GM23338 (cell line): Measurements from ENCODE around the gene FIG4. TPM values are rescaled to one million over a fixed set of nuclear protein-coding genes. Genes with fewer than 3 reads are reported as not detected.

Source experiments
- ATAC-seq: fragments of 200-7000 bp; cut with Tn5 transposase; 3 replicates; pipeline ENCODE4 v1.9.1; 2020
- DNase-seq: peaks from one replicate; pipeline ENCODE4 v3.0.0-alpha.2; 2015; ENCODE audit warnings: low spot score
- H2AFZ ChIP-seq: fragments of 200-600 bp; sonication (generic); 2 replicates; pipeline ENCODE4 v1.8.0; 2016; ENCODE audit warnings: antibody characterized with exemption, mild to moderate bottlenecking, moderate library complexity
- H3F3A ChIP-seq: fragments of 200-600 bp; sonication (generic); replicated peaks from 2 replicates; pipeline ENCODE4 v1.8.0; 2017; ENCODE audit warnings: antibody characterized with exemption, mixed run types, low read depth
- H3K27ac ChIP-seq: fragments of 200-600 bp; sonication (generic); 2 replicates; pipeline ENCODE4 v1.6.1; 2016; ENCODE audit warnings: low read depth
- H3K27me3 ChIP-seq: fragments of 200-600 bp; sonication (generic); 2 replicates; pipeline ENCODE4 v1.8.0; 2016; ENCODE audit warnings: mild to moderate bottlenecking, mixed run types, moderate library complexity; ENCODE audit not compliant: insufficient read depth
- H3K36me3 ChIP-seq: fragments of 200-600 bp; sonication (generic); 2 replicates; pipeline ENCODE4 v1.8.0; 2016; ENCODE audit warnings: mild to moderate bottlenecking; ENCODE audit not compliant: insufficient read depth
- H3K4me1 ChIP-seq: fragments of 200-600 bp; sonication (generic); 2 replicates; pipeline ENCODE4 v1.8.0; 2016; ENCODE audit warnings: mild to moderate bottlenecking, moderate library complexity; ENCODE audit not compliant: insufficient read depth
- H3K4me2 ChIP-seq: fragments of 200-600 bp; sonication (generic); 2 replicates; pipeline ENCODE4 v1.7.1; 2017; ENCODE audit warnings: mixed run types
- H3K4me3 ChIP-seq: fragments of 200-600 bp; sonication (generic); 2 replicates; pipeline ENCODE4 v1.6.1; 2016; ENCODE audit warnings: mixed run types
- H3K79me2 ChIP-seq: fragments of 200-600 bp; sonication (generic); replicated peaks from 2 replicates; pipeline ENCODE4 v1.8.0; 2017; ENCODE audit warnings: mild to moderate bottlenecking; ENCODE audit not compliant: insufficient read depth
- H3K9me2 ChIP-seq: fragments of 200-600 bp; sonication (generic); 2 replicates; pipeline ENCODE4 v1.8.0; 2017; ENCODE audit not compliant: insufficient read depth
- H4K20me1 ChIP-seq: fragments of 200-600 bp; sonication (generic); replicated peaks from 2 replicates; pipeline ENCODE4 v1.8.0; 2017; ENCODE audit warnings: mild to moderate bottlenecking; ENCODE audit not compliant: insufficient read depth
- H3K27ac Mint-ChIP-seq: 2 replicates; pipeline ENCODE4 v1.8.0; 2020; ENCODE audit warnings: inconsistent platforms, mild to moderate bottlenecking, moderate library complexity, mixed read lengths
- H3K27me3 Mint-ChIP-seq: 3 replicates; pipeline ENCODE4 v1.8.0; 2022; ENCODE audit warnings: low read depth, mild to moderate bottlenecking, moderate library complexity, mixed read lengths, inconsistent platforms; ENCODE audit not compliant: insufficient read depth, poor library complexity
- H3K36me3 Mint-ChIP-seq: 3 replicates; pipeline ENCODE4 v1.8.0; 2021; ENCODE audit warnings: low read depth, mild to moderate bottlenecking, inconsistent platforms, moderate library complexity, mixed read lengths
- H3K4me1 Mint-ChIP-seq: 3 replicates; pipeline ENCODE4 v1.8.0; 2020; ENCODE audit warnings: mild to moderate bottlenecking, inconsistent platforms, mixed read lengths
- H3K4me3 Mint-ChIP-seq: 3 replicates; pipeline ENCODE4 v1.8.0; 2021; ENCODE audit warnings: moderate library complexity, mild to moderate bottlenecking, inconsistent platforms, mixed read lengths
- H3K9me3 Mint-ChIP-seq: 3 replicates; pipeline ENCODE4 v1.8.0; 2020; ENCODE audit warnings: moderate library complexity, mild to moderate bottlenecking, inconsistent platforms, mixed read lengths
- CREB1 ChIP-seq: fragments of 250-450 bp; sonication (Bioruptor Pico); IDR thresholded peaks from 2 replicates; pipeline ENCODE4 v1.5.0; 2020; ENCODE audit warnings: low read depth, mild to moderate bottlenecking, moderate library complexity
- EZH2 ChIP-seq: fragments of 200-600 bp; sonication (generic); IDR thresholded peaks from one replicate; pipeline ENCODE4 v1.8.0; 2017; ENCODE audit warnings: antibody characterized with exemption, mild to moderate bottlenecking, low read depth; ENCODE audit not compliant: unreplicated experiment
- EZH2phosphoT487 ChIP-seq: fragments of 200-600 bp; sonication (generic); IDR thresholded peaks from one replicate; pipeline ENCODE4 v1.8.1; 2018; ENCODE audit warnings: antibody characterized with exemption; ENCODE audit not compliant: unreplicated experiment
- JUNB ChIP-seq: IDR thresholded peaks from one replicate; pipeline ENCODE4 v1.6.1; 2016; ENCODE audit warnings: antibody characterized with exemption; ENCODE audit not compliant: unreplicated experiment
- NANOG ChIP-seq: IDR thresholded peaks from 2 replicates; pipeline ENCODE4 v1.6.1; 2016; ENCODE audit warnings: antibody characterized with exemption, borderline replicate concordance
- POLR2AphosphoS5 ChIP-seq: IDR thresholded peaks from 2 replicates; pipeline ENCODE4 v1.6.1; 2016; ENCODE audit warnings: antibody characterized with exemption, low read depth
- ZNF114 ChIP-seq: fragments of 250-450 bp; sonication (Bioruptor Pico); IDR thresholded peaks from 2 replicates; pipeline ENCODE4 v1.5.0; 2020; ENCODE audit warnings: mild to moderate bottlenecking, moderate library complexity
- ZNF331 ChIP-seq: fragments of 250-450 bp; sonication (Bioruptor Pico); IDR thresholded peaks from 2 replicates; pipeline ENCODE4 v1.5.0; 2020; ENCODE audit warnings: low read depth, mild to moderate bottlenecking, moderate library complexity
- polyA plus RNA-seq: library from polyadenylated mRNA; unstranded; fragments of >200 nt; fragmentation: Nextera tagmentation; extraction: Ambion mirVana; gene quantifications from 2 replicates; pipeline ENCODE4 v1.2.1, GENCODE V29; 2016
- total RNA-seq: library from RNA; depleted of rRNA; stranded (reverse); fragments of >200 nt; shearing (Covaris generic); gene quantifications from 2 replicates; pipeline ENCODE4 v1.2.3, GENCODE V29; 2014
- TF ChIP-seq, protein P1 (sequence below), 2 experiments: fragments of 200-600 bp in 1 of 2; sonication (generic) in 1 of 2; conservative IDR thresholded peaks; 2 replicates each; pipeline versions ENCODE4 v1.5.1 to v1.6.1; 2016 to 2017; ENCODE audit warnings: antibody characterized with exemption in 2 of 2, low read depth in 2 of 2, mild to moderate bottlenecking in 2 of 2, moderate library complexity in 1 of 2
- TF ChIP-seq, protein P2 (sequence below): IDR thresholded peaks from 2 replicates; pipeline ENCODE4 v1.6.1; 2016; ENCODE audit warnings: antibody characterized with exemption
- TF ChIP-seq, protein P3 (sequence below): IDR thresholded peaks from one replicate; pipeline ENCODE4 v1.6.1; 2018; ENCODE audit warnings: antibody characterized with exemption; ENCODE audit not compliant: unreplicated experiment

Gene FIG4
- total and polyA plus RNA-seq, 2 experiments from 2014 or later = 7.0 to 16.9 TPM

DNA sequence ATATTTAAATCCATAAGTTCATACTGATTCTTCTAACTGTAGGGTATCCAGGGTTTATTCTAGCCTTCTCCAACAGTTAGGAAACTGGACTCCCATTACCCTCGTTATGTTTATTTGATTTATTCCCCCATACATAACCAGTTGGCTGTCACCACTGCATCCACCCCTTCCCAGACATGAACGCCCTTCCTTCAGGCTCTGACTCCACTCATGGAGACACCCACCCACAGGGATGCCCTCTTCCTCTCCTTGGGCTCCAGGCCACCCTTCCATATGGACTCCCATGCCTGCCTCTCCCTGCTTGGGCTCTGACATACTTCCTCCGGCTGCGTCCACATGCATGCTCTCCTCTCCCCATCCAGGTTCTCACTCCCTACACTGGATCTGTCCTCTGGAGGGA is 124.0 kb downstream of the FIG4 start:
- peaks cover 11% of the 10 kb centered on the region; the same call in 2 of the 3 replicates for H3K4me1 Mint-ChIP-seq
- no peak overlapping the region for H3K27ac Mint-ChIP-seq
- H3K79me2 ChIP-seq = no peaks in the 10 kb centered on the region
- no peak overlapping the region for H3K27ac ChIP-seq
- no peak overlapping the region for H3K4me3 ChIP-seq
- TF ChIP-seq, protein P1, sequence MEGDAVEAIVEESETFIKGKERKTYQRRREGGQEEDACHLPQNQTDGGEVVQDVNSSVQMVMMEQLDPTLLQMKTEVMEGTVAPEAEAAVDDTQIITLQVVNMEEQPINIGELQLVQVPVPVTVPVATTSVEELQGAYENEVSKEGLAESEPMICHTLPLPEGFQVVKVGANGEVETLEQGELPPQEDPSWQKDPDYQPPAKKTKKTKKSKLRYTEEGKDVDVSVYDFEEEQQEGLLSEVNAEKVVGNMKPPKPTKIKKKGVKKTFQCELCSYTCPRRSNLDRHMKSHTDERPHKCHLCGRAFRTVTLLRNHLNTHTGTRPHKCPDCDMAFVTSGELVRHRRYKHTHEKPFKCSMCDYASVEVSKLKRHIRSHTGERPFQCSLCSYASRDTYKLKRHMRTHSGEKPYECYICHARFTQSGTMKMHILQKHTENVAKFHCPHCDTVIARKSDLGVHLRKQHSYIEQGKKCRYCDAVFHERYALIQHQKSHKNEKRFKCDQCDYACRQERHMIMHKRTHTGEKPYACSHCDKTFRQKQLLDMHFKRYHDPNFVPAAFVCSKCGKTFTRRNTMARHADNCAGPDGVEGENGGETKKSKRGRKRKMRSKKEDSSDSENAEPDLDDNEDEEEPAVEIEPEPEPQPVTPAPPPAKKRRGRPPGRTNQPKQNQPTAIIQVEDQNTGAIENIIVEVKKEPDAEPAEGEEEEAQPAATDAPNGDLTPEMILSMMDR (conservative IDR thresholded peaks at IDR 0.05; ENCODE audit: low read depth in 2 of 2) = no peak
- DNase-seq (no peak), ATAC-seq (no peak)
- no peaks in the 10 kb centered on the region for H3K4me1 ChIP-seq
- H3F3A ChIP-seq = no peaks in the 10 kb centered on the region
- H4K20me1 ChIP-seq = no peaks in the 10 kb centered on the region
- H3K9me2 ChIP-seq = no peaks in the 10 kb centered on the region; the same call in 1 of the 2 replicates
- H3K4me3 Mint-ChIP-seq = no peak overlapping the region
- no peak overlapping the region for H3K4me2 ChIP-seq
- H3K36me3 Mint-ChIP-seq = no peaks in the 10 kb centered on the region
- H3K36me3 ChIP-seq = no peaks in the 10 kb centered on the region
- no peak overlapping the region for H2AFZ ChIP-seq
- no peaks in the 10 kb centered on the region for H3K27me3 ChIP-seq
- no peaks in the 10 kb centered on the region for H3K9me3 Mint-ChIP-seq
- no peaks in the 10 kb centered on the region for H3K27me3 Mint-ChIP-seq

DNA sequence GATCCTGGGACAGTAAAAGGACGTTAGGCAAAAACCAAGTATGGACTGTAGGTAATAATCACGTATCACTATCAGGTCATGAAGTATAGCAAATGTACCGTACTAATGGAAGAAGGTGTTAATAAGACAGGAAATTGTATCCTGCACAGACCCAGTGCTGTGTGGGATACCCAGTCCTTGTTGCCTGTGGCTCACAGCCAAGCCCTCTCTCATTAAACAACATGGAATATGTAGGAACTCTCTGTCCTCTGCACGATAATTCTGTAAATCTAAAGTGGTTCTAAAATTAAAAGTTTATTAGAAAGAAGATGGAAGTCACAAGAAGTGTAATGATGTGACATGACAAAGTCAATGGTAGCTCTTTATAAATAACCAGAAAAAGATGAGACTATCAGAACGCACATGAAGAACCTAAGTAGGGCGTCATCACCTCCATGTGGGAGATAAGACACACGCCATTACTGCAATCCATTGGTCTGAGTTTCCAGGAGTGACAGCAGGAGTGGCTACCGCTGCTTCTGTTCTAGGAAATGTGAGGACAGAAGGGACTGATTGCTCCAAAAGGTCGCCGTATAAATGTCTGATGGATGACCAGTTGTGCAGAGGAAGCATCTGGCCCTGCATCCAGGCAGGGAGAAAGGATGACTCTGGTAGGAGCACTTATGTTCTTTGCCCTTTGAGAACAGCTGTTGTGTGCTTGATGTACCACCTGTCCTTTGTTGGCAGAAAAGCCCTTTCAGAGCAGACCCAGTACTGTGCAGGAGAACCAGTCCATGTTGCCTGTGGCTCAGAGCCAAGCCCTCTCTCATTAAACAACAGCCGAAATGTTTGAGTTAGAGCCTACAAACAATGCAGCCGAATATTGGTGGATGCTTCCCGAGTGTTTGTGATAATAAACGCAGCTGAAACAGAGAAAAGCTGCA is 125.6 kb downstream of the FIG4 start:
- Mint-ChIP-seq H3K36me3 (no peaks in the 10 kb centered on the region), H3K4me3 (no peak overlapping the region), H3K27ac (no peak overlapping the region), H3K4me1 (peaks cover 12% of the 10 kb centered on the region), H3K9me3 (no peaks in the 10 kb centered on the region), H3K27me3 (no peaks in the 10 kb centered on the region)
- ATAC-seq (no peak), DNase-seq (no peak)
- Histone ChIP-seq H2AFZ (no peak overlapping the region), H3K27ac (no peak overlapping the region), H4K20me1 (no peaks in the 10 kb centered on the region), H3K4me2 (no peak overlapping the region), H3K27me3 (no peaks in the 10 kb centered on the region), H3F3A (no peaks in the 10 kb centered on the region), H3K79me2 (no peaks in the 10 kb centered on the region), H3K4me1 (no peaks in the 10 kb centered on the region), H3K4me3 (no peak overlapping the region), H3K9me2 (no peaks in the 10 kb centered on the region; the same call in 1 of the 2 replicates), H3K36me3 (no peaks in the 10 kb centered on the region)
- no peak for TF ChIP-seq ZNF114 (CRISPR knock-in tag)
- TF ChIP-seq, protein P2, sequence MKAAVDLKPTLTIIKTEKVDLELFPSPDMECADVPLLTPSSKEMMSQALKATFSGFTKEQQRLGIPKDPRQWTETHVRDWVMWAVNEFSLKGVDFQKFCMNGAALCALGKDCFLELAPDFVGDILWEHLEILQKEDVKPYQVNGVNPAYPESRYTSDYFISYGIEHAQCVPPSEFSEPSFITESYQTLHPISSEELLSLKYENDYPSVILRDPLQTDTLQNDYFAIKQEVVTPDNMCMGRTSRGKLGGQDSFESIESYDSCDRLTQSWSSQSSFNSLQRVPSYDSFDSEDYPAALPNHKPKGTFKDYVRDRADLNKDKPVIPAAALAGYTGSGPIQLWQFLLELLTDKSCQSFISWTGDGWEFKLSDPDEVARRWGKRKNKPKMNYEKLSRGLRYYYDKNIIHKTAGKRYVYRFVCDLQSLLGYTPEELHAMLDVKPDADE = no peak
- no peak for TF ChIP-seq POLR2AphosphoS5
- TF ChIP-seq CREB1 = no peak
- no peak for TF ChIP-seq NANOG
- TF ChIP-seq EZH2 = no peak
- TF ChIP-seq, protein P3, sequence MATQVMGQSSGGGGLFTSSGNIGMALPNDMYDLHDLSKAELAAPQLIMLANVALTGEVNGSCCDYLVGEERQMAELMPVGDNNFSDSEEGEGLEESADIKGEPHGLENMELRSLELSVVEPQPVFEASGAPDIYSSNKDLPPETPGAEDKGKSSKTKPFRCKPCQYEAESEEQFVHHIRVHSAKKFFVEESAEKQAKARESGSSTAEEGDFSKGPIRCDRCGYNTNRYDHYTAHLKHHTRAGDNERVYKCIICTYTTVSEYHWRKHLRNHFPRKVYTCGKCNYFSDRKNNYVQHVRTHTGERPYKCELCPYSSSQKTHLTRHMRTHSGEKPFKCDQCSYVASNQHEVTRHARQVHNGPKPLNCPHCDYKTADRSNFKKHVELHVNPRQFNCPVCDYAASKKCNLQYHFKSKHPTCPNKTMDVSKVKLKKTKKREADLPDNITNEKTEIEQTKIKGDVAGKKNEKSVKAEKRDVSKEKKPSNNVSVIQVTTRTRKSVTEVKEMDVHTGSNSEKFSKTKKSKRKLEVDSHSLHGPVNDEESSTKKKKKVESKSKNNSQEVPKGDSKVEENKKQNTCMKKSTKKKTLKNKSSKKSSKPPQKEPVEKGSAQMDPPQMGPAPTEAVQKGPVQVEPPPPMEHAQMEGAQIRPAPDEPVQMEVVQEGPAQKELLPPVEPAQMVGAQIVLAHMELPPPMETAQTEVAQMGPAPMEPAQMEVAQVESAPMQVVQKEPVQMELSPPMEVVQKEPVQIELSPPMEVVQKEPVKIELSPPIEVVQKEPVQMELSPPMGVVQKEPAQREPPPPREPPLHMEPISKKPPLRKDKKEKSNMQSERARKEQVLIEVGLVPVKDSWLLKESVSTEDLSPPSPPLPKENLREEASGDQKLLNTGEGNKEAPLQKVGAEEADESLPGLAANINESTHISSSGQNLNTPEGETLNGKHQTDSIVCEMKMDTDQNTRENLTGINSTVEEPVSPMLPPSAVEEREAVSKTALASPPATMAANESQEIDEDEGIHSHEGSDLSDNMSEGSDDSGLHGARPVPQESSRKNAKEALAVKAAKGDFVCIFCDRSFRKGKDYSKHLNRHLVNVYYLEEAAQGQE = no peak
- no peak for TF ChIP-seq JUNB
- TF ChIP-seq EZH2phosphoT487 = no peak
- TF ChIP-seq ZNF331 (CRISPR knock-in tag) = no peak
